Spinal cord (tissue), 10 donors: Measurements from ENCODE around the gene COIL. TPM values are rescaled to one million over a fixed set of nuclear protein-coding genes. Genes with fewer than 3 reads are reported as not detected.

Source experiments
- DNase-seq, 6 donors: peaks; one replicate each; pipeline versions ENCODE4 v3.0.0 to v3.0.0-alpha.2; 2013 to 2015; ENCODE audit warnings: low spot score in 6 of 6, low read depth in 4 of 6
- H3K27ac ChIP-seq: one replicate; pipeline ENCODE4 v1.5.1; 2013; ENCODE audit warnings: low read depth, low read length, control low read depth
- H3K27me3 ChIP-seq: one replicate; pipeline ENCODE4 v1.6.1; 2013; ENCODE audit warnings: low read length; ENCODE audit not compliant: control insufficient read depth, insufficient read depth
- H3K36me3 ChIP-seq: one replicate; pipeline ENCODE4 v1.6.1; 2013; ENCODE audit warnings: low read length; ENCODE audit not compliant: control insufficient read depth, insufficient read depth
- H3K4me1 ChIP-seq: one replicate; pipeline ENCODE4 v1.6.1; 2013; ENCODE audit warnings: low read length; ENCODE audit not compliant: control insufficient read depth, insufficient read depth
- H3K4me3 ChIP-seq: one replicate; pipeline ENCODE4 v1.5.1; 2013; ENCODE audit warnings: low read depth, low read length, control low read depth
- H3K9me3 ChIP-seq: one replicate; pipeline ENCODE4 v1.6.1; 2013; ENCODE audit warnings: low read length; ENCODE audit not compliant: control insufficient read depth, insufficient read depth
- WGBS: methylation state at CpG from one replicate; pipeline ENCODE4 v1.1.5; 2013; ENCODE audit warnings: missing lambda C conversion rate; ENCODE audit not compliant: insufficient coverage; 5-methylcytosine and 5-hydroxymethylcytosine counted together
- polyA plus RNA-seq, 2 donors: library from polyadenylated mRNA; unstranded; fragments of 120-200 nt; gene quantifications; one replicate each; pipeline ENCODE4 v1.2.1, GENCODE V29; 2013; ENCODE audit not compliant: insufficient read length in 2 of 2
- total RNA-seq, 2 donors: library from RNA; depleted of rRNA in 1 of 2; stranded (reverse); fragments of 120-200 nt in 1 of 2; fragments of >200 nt in 1 of 2; gene quantifications; one replicate each; pipeline versions ENCODE4 v1.2.3 to v1.2.4, GENCODE V29; 2013 to 2014
- donor health status: healthy.

Gene COIL
- total and polyA plus RNA-seq, 4 donors: 20.4 to 22.1 (median 21.2) TPM

GRCh38 chr17:56997313-56997712, 36.5 kb upstream of the COIL start:
- Histone ChIP-seq H3K4me3 (no peak overlapping the region), H3K27me3 (no peaks in the 10 kb centered on the region), H3K36me3 (peaks cover 3% of the 10 kb centered on the region), H3K27ac (no peak overlapping the region), H3K9me3 (no peaks in the 10 kb centered on the region), H3K4me1 (no peaks in the 10 kb centered on the region)
- WGBS: 100% methylated on average over 1 of the region's 2 CpGs
- DNase-seq: no peak

DNA sequence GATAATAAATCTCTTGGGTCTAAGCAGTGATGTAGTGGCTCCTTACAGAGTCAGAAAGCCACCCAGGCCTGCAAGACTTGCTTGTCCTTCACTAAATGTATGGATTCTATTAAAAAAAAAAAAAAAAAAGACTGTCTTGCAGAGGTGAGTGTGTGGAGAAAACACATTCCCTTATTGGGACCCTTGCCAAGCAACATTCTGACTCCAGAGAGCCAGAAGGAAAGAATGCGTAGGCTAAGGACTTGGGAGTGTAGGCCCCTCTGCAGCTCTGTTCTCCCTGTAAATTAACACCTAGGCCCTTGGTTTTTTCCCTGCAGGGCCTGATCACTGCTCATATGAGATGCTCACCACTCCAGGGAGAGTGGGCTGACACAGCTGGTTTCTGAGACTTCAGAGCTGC, 34.9 kb upstream of the COIL start:
- no peak overlapping the region for H3K4me3 ChIP-seq
- H3K27ac ChIP-seq: no peak overlapping the region
- WGBS: 60% methylated on average over 1 of the region's 1 CpG
- no peaks in the 10 kb centered on the region for H3K4me1 ChIP-seq
- H3K9me3 ChIP-seq: no peaks in the 10 kb centered on the region
- no peaks in the 10 kb centered on the region for H3K36me3 ChIP-seq
- no peaks in the 10 kb centered on the region for H3K27me3 ChIP-seq
- DNase-seq: peak in 1 of 6 donors; percentile 29

- Histone ChIP-seq H3K36me3 (no peaks in the 10 kb centered on the region), H3K4me3 (no peak overlapping the region), H3K27ac (no peak overlapping the region), H3K9me3 (peaks cover under 1% of the 10 kb centered on the region), H3K27me3 (no peaks in the 10 kb centered on the region), H3K4me1 (no peaks in the 10 kb centered on the region)
- peak in 1 of 6 donors; percentile 20 for DNase-seq
- 100% methylated on average over 2 of the region's 4 CpGs for WGBS
These were observed 33.4 kb upstream of the COIL start for GRCh38 chr17:56994009-56994792.

DNA sequence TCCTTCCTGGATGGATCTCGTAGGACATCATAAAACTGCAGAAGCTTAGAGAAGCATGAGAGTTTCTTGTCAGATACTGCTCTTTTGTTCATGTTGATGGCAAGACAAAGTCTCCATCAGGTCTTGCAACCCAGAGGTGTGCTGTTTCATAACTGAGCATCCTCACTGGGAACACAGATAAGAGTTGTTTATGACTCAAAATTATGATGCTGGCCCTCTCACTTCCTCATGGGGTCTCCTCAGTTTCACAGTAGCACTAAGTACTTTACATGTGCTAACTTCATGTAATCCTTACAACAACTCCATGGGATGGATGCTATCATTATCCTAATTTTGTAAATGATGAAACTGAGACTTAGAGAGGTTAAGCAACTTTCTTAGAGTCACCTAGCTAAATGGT, 31.5 kb upstream of the COIL start:
- H3K4me3 ChIP-seq: no peak overlapping the region
- H3K36me3 ChIP-seq: no peaks in the 10 kb centered on the region
- H3K27me3 ChIP-seq: no peaks in the 10 kb centered on the region
- H3K9me3 ChIP-seq: peaks cover 3% of the 10 kb centered on the region
- DNase-seq: no peak
- 83% methylated on average over 1 of the region's 1 CpG for WGBS
- H3K4me1 ChIP-seq: no peaks in the 10 kb centered on the region
- no peak overlapping the region for H3K27ac ChIP-seq

DNA sequence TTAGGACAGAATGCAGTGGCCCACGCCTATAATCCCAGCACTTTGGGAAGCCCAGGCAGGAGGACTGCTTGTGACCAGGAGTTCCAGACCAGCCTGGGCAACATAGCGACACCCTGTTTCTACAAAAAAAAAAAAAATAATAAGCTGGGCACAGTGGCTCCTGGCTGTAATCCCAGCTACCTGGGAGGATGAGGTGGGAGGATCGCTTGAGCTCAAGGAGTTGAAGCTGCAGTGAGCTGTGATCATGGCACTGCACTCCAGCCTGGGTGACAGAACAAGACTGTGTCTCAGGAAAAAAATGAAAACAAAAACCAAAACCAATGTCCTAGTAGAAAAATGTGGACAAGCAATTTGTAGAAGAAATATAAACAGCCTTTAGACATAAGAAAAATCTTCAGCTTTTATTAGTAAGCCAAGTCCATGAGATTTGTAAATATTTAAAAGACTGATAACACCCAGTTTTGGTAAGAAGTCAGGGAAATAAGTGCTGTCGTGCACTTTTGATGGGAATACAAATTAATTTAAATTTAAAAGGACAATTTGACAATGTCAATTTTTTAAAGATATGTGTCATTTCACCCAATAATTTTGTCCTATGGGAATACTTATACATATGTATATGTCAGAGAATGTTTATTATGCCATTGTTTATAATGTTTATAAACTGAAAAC, 28.2 kb upstream of the COIL start:
- peaks cover 3% of the 10 kb centered on the region for H3K9me3 ChIP-seq
- 100% methylated on average over 1 of the region's 4 CpGs for WGBS
- H3K36me3 ChIP-seq: peaks cover 10% of the 10 kb centered on the region

GRCh38 chr17:56987283-56987834, 26.5 kb upstream of the COIL start:
- WGBS: 95% methylated on average over 4 of the region's 11 CpGs
- H3K27ac ChIP-seq: no peak overlapping the region
- H3K36me3 ChIP-seq: peaks cover 12% of the 10 kb centered on the region

More for the DNA sequence above, 28.2 kb upstream of the COIL start:
- Histone ChIP-seq H3K4me3 (no peak overlapping the region), H3K4me1 (no peaks in the 10 kb centered on the region), H3K27ac (no peak overlapping the region), H3K27me3 (no peaks in the 10 kb centered on the region)
- no peak for DNase-seq

DNA sequence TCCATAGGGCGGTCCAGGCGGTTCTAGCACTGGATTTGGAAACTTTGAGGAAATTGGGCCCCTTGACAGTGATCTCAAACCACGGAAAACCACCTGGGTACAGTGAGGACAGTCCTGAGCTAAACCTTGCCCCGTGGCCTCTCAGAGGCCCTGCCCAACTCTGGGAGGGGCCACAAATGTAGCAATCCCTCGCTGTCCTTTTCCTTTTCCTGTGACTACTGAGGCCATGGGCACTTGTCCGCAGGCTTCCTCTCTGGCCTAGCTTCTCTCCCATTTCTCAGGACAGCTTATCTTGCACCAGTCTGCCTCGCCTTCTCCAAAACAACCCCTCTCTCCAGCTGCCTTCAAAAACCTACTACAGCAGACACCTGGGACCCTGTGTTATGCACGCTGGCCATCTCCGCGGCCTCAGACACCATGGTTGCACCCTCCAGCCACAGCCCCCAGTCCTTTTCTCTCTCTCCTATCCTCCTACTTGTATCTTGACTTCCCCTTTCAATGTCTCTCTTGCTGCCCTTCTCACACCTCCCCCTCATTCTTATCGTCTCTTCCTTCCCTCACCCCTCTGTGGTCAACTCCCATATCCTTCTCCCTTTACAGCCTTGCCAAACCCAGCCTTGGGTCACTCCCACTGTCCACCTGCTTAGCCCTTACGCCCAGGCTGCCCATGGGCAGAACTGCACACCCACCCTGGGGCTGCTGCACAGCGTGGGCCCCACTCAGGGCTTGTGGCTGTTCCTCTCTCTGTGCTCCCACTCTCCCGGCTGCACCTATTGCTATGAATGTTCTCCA, 24.7 kb upstream of the COIL start:
- 84% methylated on average over 14 of the region's 14 CpGs for WGBS
- peaks cover 3% of the 10 kb centered on the region for H3K4me1 ChIP-seq
- peaks cover 3% of the 10 kb centered on the region for H3K9me3 ChIP-seq
- H3K4me3 ChIP-seq: no peak overlapping the region
- DNase-seq: no peak
- H3K27me3 ChIP-seq: no peaks in the 10 kb centered on the region
- peaks cover 17% of the 10 kb centered on the region for H3K36me3 ChIP-seq
- H3K27ac ChIP-seq: no peak overlapping the region

More at GRCh38 chr17:56987283-56987834, 26.5 kb upstream of the COIL start:
- H3K4me1 ChIP-seq: no peaks in the 10 kb centered on the region
- no peaks in the 10 kb centered on the region for H3K27me3 ChIP-seq
- H3K9me3 ChIP-seq: peaks cover 3% of the 10 kb centered on the region
- DNase-seq: no peak
- H3K4me3 ChIP-seq: no peak overlapping the region

- WGBS: 100% methylated on average over 1 of the region's 3 CpGs
- Histone ChIP-seq H3K4me1 (peaks cover 3% of the 10 kb centered on the region), H3K27ac (no peak overlapping the region), H3K27me3 (no peaks in the 10 kb centered on the region), H3K36me3 (peaks cover 17% of the 10 kb centered on the region), H3K4me3 (no peak overlapping the region), H3K9me3 (no peaks in the 10 kb centered on the region)
- no peak for DNase-seq
These were observed 22.5 kb upstream of the COIL start for GRCh38 chr17:56983366-56983765.

GRCh38 chr17:56982312-56982711, 21.5 kb upstream of the COIL start:
- WGBS: 82% methylated on average over 6 of the region's 8 CpGs
- H3K36me3 ChIP-seq: peaks cover 17% of the 10 kb centered on the region

More at GRCh38 chr17:56982312-56982711, 21.5 kb upstream of the COIL start:
- Histone ChIP-seq H3K4me3 (no peak overlapping the region), H3K4me1 (peaks cover 3% of the 10 kb centered on the region), H3K27ac (no peak overlapping the region), H3K27me3 (no peaks in the 10 kb centered on the region), H3K9me3 (no peaks in the 10 kb centered on the region)
- no peak for DNase-seq
